Fibroblast of lung (primary cell): ENCODE measurements around the gene KPNA2. TPM values are rescaled to one million over a fixed set of nuclear protein-coding genes. Genes with fewer than 3 reads are reported as not detected.

Experiments
- DNase-seq, 2 donors: peaks; one replicate each; pipeline versions ENCODE4 v3.0.0 to v3.0.0-alpha.2; 2010; ENCODE audit warnings: low read depth in 2 of 2
- H2AFZ ChIP-seq: 2 replicates; pipeline ENCODE4 v1.5.1; 2012; ENCODE audit warnings: low read length, control low read depth, inconsistent platforms
- H3K27ac ChIP-seq: 2 replicates; pipeline ENCODE4 v1.5.1; 2011; ENCODE audit warnings: low read length, control low read depth; ENCODE audit not compliant: insufficient read depth
- H3K27me3 ChIP-seq: 2 replicates; pipeline ENCODE4 v1.5.1; 2011; ENCODE audit warnings: mild to moderate bottlenecking, low read length; ENCODE audit not compliant: control insufficient read depth, insufficient read depth
- H3K36me3 ChIP-seq: 2 replicates; pipeline ENCODE4 v1.5.1; 2011; ENCODE audit warnings: low read length; ENCODE audit not compliant: control insufficient read depth, insufficient read depth
- H3K4me1 ChIP-seq: 2 replicates; pipeline ENCODE4 v1.5.1; 2011; ENCODE audit warnings: low read length; ENCODE audit not compliant: control insufficient read depth, insufficient read depth; ENCODE audit errors: extremely low read depth
- H3K4me2 ChIP-seq: 2 replicates; pipeline ENCODE4 v1.5.1; 2011; ENCODE audit warnings: low read length, control low read depth; ENCODE audit not compliant: insufficient read depth; ENCODE audit errors: extremely low read depth
- H3K4me3 ChIP-seq, 4 experiments: fragments of 200-600 bp in 1 of 4; sonication (generic) in 1 of 4; replicated peaks in 1 of 4; 2 replicates each; pipeline ENCODE4 v1.5.1; 2011 to 2016; ENCODE audit warnings: low read length in 4 of 4, low read depth in 3 of 4, mild to moderate bottlenecking in 3 of 4, control low read depth in 2 of 4, inconsistent platforms in 1 of 4, mixed read lengths in 1 of 4; ENCODE audit not compliant: insufficient read depth in 1 of 4; ENCODE audit errors: control extremely low read depth in 1 of 4
- H3K79me2 ChIP-seq: 2 replicates; pipeline ENCODE4 v1.5.1; 2012; ENCODE audit warnings: mild to moderate bottlenecking, low read length, inconsistent platforms; ENCODE audit not compliant: control insufficient read depth, insufficient read depth
- H3K9ac ChIP-seq: 2 replicates; pipeline ENCODE4 v1.5.1; 2011; ENCODE audit warnings: mild to moderate bottlenecking, low read length, control low read depth; ENCODE audit not compliant: insufficient read depth
- H3K9me3 ChIP-seq: 2 replicates; pipeline ENCODE4 v1.5.1; 2012; ENCODE audit warnings: low read depth, low read length; ENCODE audit not compliant: control insufficient read depth, insufficient read depth
- H4K20me1 ChIP-seq: 2 replicates; pipeline ENCODE4 v1.5.1; 2011; ENCODE audit warnings: low read length; ENCODE audit not compliant: control insufficient read depth, insufficient read depth; ENCODE audit errors: extremely low read depth
- CTCF ChIP-seq, 2 donors: IDR thresholded peaks in 1 of 2; conservative IDR thresholded peaks in 1 of 2; 1 replicate in 1 of 2; 2 replicates in 1 of 2; pipeline ENCODE4 v1.5.1; 2011 to 2012; ENCODE audit warnings: low read length in 2 of 2, control low read depth in 1 of 2, inconsistent platforms in 1 of 2, low read depth in 1 of 2, mild to moderate bottlenecking in 1 of 2
- EZH2 ChIP-seq: IDR thresholded peaks from 2 replicates; pipeline ENCODE4 v1.5.1; 2012; ENCODE audit warnings: low read length, control low read depth, mild to moderate bottlenecking; ENCODE audit errors: missing control alignments
- polyA minus RNA-seq: library from RNA; depleted of rRNA, polyadenylated mRNA; stranded (reverse); fragments of >200 nt; gene quantifications from 2 replicates; pipeline ENCODE4 v1.2.3, GENCODE V29; 2011; ENCODE audit warnings: low replicate concordance
- polyA plus RNA-seq, 2 donors: library from polyadenylated mRNA; depleted of rRNA in 1 of 2; stranded (reverse) in 1 of 2; unstranded in 1 of 2; fragments of >200 nt; gene quantifications; 2 replicates each; pipeline ENCODE4 v1.2.1, GENCODE V29; 2011 to 2012; ENCODE audit warnings: missing spikeins in 1 of 2
- total RNA-seq: library from RNA; depleted of rRNA; stranded (reverse); fragments of >200 nt; gene quantifications from 2 replicates; pipeline ENCODE4 v1.2.1, GENCODE V29; 2014

KPNA2 gene
- total RNA-seq (20.3 and 44.3 TPM in 2 replicates), polyA plus RNA-seq (96.1 and 230 TPM in 2 replicates), polyA minus RNA-seq (136 and 282 TPM in 2 replicates)
- 79.1 and 193 TPM in 2 replicates for polyA plus RNA-seq (2012)

- Histone ChIP-seq H3K79me2 (peaks cover 45% of the 10 kb centered on the region), H2AFZ (peak within 1 kb of the TSS; percentile 51), H3K4me3 (peak within 1 kb of the TSS; percentile 85 to 99 (median 93)), H3K9me3 (no peaks in the 10 kb centered on the region), H3K4me1 (peaks cover 2% of the 10 kb centered on the region), H3K36me3 (peaks cover 4% of the 10 kb centered on the region), H3K9ac (peak within 1 kb of the TSS; percentile 88), H4K20me1 (no peaks in the 10 kb centered on the region), H3K27me3 (no peaks in the 10 kb centered on the region), H3K4me2 (peak within 1 kb of the TSS; percentile 92), H3K27ac (peak within 1 kb of the TSS; percentile 92)
- no peak for TF ChIP-seq CTCF (conservative IDR thresholded peaks at IDR 0.05 in 1 of 2, IDR thresholded peaks at IDR 0.05 in 1 of 2; ENCODE audit: low read depth in 1 of 2, low read length in 2 of 2)
- TF ChIP-seq EZH2 = no peak
- peak; percentile 96 to 99 for DNase-seq
These were observed at the start of gene KPNA2 for GRCh38 chr17:68035523-68036303. KPNA2 (plus strand) TSS chr17:68035735; CDS start chr17:68037133, 1,398 bp downstream.

- H3K9ac ChIP-seq = no peak overlapping the region
- H2AFZ ChIP-seq = no peak overlapping the region
- no peak for DNase-seq
- no peaks in the 10 kb centered on the region for H3K9me3 ChIP-seq
- H3K4me3 ChIP-seq = no peak overlapping the region
- TF ChIP-seq EZH2 = no peak
- TF ChIP-seq CTCF (conservative IDR thresholded peaks at IDR 0.05 in 1 of 2, IDR thresholded peaks at IDR 0.05 in 1 of 2; ENCODE audit: low read depth in 1 of 2, low read length in 2 of 2) = no peak
- no peaks in the 10 kb centered on the region for H3K79me2 ChIP-seq
- H3K36me3 ChIP-seq = no peaks in the 10 kb centered on the region
- no peak overlapping the region for H3K4me2 ChIP-seq
- H4K20me1 ChIP-seq = no peaks in the 10 kb centered on the region
- H3K27me3 ChIP-seq = no peaks in the 10 kb centered on the region
- peaks cover 7% of the 10 kb centered on the region for H3K4me1 ChIP-seq
- no peak overlapping the region for H3K27ac ChIP-seq
These were observed 44.6 kb upstream of the KPNA2 start for GRCh38 chr17:67990909-67991308.

GRCh38 chr17:67992548-67993152 is 42.9 kb upstream of the KPNA2 start:
- Histone ChIP-seq H3K9me3 (no peaks in the 10 kb centered on the region), H3K27ac (peak overlapping the region; percentile 79), H3K36me3 (no peaks in the 10 kb centered on the region), H3K4me3 (peak overlapping the region; percentile 76 to 81 (median 80)), H2AFZ (peak overlapping the region; percentile 81), H3K27me3 (no peaks in the 10 kb centered on the region), H3K4me1 (peaks cover 9% of the 10 kb centered on the region), H3K9ac (peak overlapping the region; percentile 71), H3K4me2 (peak overlapping the region; percentile 84), H3K79me2 (no peaks in the 10 kb centered on the region), H4K20me1 (no peaks in the 10 kb centered on the region)
- TF ChIP-seq CTCF (conservative IDR thresholded peaks at IDR 0.05 in 1 of 2, IDR thresholded peaks at IDR 0.05 in 1 of 2; ENCODE audit: low read depth in 1 of 2, low read length in 2 of 2) (no peak), EZH2 (no peak)
- DNase-seq = peak in 1 of 2 donors; percentile 58
